ENCODE data around the gene ATP8A2. TPM values are rescaled to one million over a fixed set of nuclear protein-coding genes. Genes with fewer than 3 reads are reported as not detected.
"Not testable (repeated sequence)": the region's sequence is repeated elsewhere in the genome, so short reads cannot be mapped to it uniquely, and the experiment has no call there.

The ATP8A2 gene
- total RNA-seq, 1 donor from 2014 or later, result 1.7 TPM

- intact Hi-C loops (cut with DNase I), result no loop called here
These were observed 136.1 kb downstream of the ATP8A2 start for GRCh38 chr13:25507841-25508240.

GRCh38 chr13:25513060-25513459, 141.3 kb downstream of the ATP8A2 start:
- not testable (repeated sequence) for DNase-seq, H3K27ac ChIP-seq

More at GRCh38 chr13:25507841-25508240, 136.1 kb downstream of the ATP8A2 start:
- H3K27ac ChIP-seq, result no peak overlapping the region
- no peak for DNase-seq
- no peaks in the 10 kb centered on the region for H3K9me3 ChIP-seq
- peaks cover 5% of the 10 kb centered on the region for H3K27me3 ChIP-seq (ENCODE audit: low read depth)
- H3K4me3 ChIP-seq, result no peak overlapping the region
- ATAC-seq, result no peak
- no peaks in the 10 kb centered on the region for H3K36me3 ChIP-seq
- H3K4me1 ChIP-seq, result no peaks in the 10 kb centered on the region
- no peak for TF ChIP-seq CTCF (IDR thresholded peaks at IDR 0.05)

GRCh38 chr13:25518441-25518840, 146.7 kb downstream of the ATP8A2 start:
- no peaks in the 10 kb centered on the region for H3K4me1 ChIP-seq
- intact Hi-C loops (cut with DNase I), result no loop called here
- H3K4me3 ChIP-seq, result no peak overlapping the region
- no peak for ATAC-seq
- TF ChIP-seq CTCF (IDR thresholded peaks at IDR 0.05), result no peak
- no peaks in the 10 kb centered on the region for H3K9me3 ChIP-seq
- no peak for DNase-seq
- H3K36me3 ChIP-seq, result no peaks in the 10 kb centered on the region
- H3K27me3 ChIP-seq (ENCODE audit: low read depth), result no peaks in the 10 kb centered on the region
- H3K27ac ChIP-seq, result no peak overlapping the region

More at GRCh38 chr13:25513060-25513459, 141.3 kb downstream of the ATP8A2 start:
- H3K27me3 ChIP-seq (ENCODE audit: low read depth); H3K9me3 ChIP-seq; H3K36me3 ChIP-seq; intact Hi-C loops (cut with DNase I); H3K4me3 ChIP-seq; H3K4me1 ChIP-seq; ATAC-seq: not testable (repeated sequence)

GRCh38 chr13:25525884-25526283, 154.1 kb downstream of the ATP8A2 start:
- intact Hi-C loops (cut with DNase I), result no loop called here
- no peak for TF ChIP-seq CTCF (IDR thresholded peaks at IDR 0.05)

GRCh38 chr13:25528266-25528665, 156.5 kb downstream of the ATP8A2 start:
- TF ChIP-seq CTCF (IDR thresholded peaks at IDR 0.05), result no peak
- Histone ChIP-seq H3K36me3 (no peaks in the 10 kb centered on the region), H3K4me3 (no peak overlapping the region), H3K9me3 (peaks cover 13% of the 10 kb centered on the region), H3K27me3 (ENCODE audit: low read depth) (no peaks in the 10 kb centered on the region), H3K27ac (no peak overlapping the region), H3K4me1 (no peaks in the 10 kb centered on the region)
- no peak for ATAC-seq
- intact Hi-C loops (cut with DNase I), result no loop called here
- no peak for DNase-seq

More at GRCh38 chr13:25525884-25526283, 154.1 kb downstream of the ATP8A2 start:
- H3K9me3 ChIP-seq, result peaks cover 13% of the 10 kb centered on the region
- H3K27me3 ChIP-seq (ENCODE audit: low read depth), result no peaks in the 10 kb centered on the region
- no peak for ATAC-seq
- DNase-seq, result no peak
- H3K4me3 ChIP-seq, result no peak overlapping the region
- no peak overlapping the region for H3K27ac ChIP-seq
- H3K36me3 ChIP-seq, result no peaks in the 10 kb centered on the region
- no peaks in the 10 kb centered on the region for H3K4me1 ChIP-seq

- Histone ChIP-seq H3K27me3 (ENCODE audit: low read depth) (no peaks in the 10 kb centered on the region), H3K4me3 (no peak overlapping the region), H3K9me3 (peaks cover 11% of the 10 kb centered on the region), H3K27ac (no peak overlapping the region), H3K36me3 (no peaks in the 10 kb centered on the region), H3K4me1 (no peaks in the 10 kb centered on the region)
- no peak for TF ChIP-seq CTCF (IDR thresholded peaks at IDR 0.05)
- DNase-seq, result no peak
- intact Hi-C loops (cut with DNase I), result no loop called here
- no peak for ATAC-seq
These were observed 157.7 kb downstream of the ATP8A2 start for GRCh38 chr13:25529425-25529824.

Data from lower lobe of right lung (tissue), 2 donors.